Esophagus squamous epithelium (tissue), 5 donors: Measurements from ENCODE around the gene SLC6A13. TPM values are rescaled to one million over a fixed set of nuclear protein-coding genes. Genes with fewer than 3 reads are reported as not detected.

Experiments
- DNase-seq: peaks from one replicate; lab custom pipeline; 2025; lab: John Stamatoyannopoulos, UW
- H3K27ac ChIP-seq, 4 donors: fragments of 200-600 bp; sonication (generic); one replicate each; pipeline ENCODE4 v1.5.1; 2016 to 2019; ENCODE audit warnings: mild to moderate bottlenecking in 1 of 4
- H3K27me3 ChIP-seq, 4 donors: fragments of 200-600 bp; sonication (generic); 1 replicate in 3 of 4; 2 replicates in 1 of 4; pipeline versions ENCODE4 v1.5.1 to v1.6.0; 2017 to 2021; ENCODE audit warnings: antibody characterized with exemption in 1 of 4
- H3K36me3 ChIP-seq, 3 donors: fragments of 200-600 bp; sonication (generic); one replicate each; pipeline ENCODE4 v1.5.1; 2016 to 2019
- H3K4me1 ChIP-seq, 3 donors: fragments of 200-600 bp; sonication (generic); one replicate each; pipeline ENCODE4 v1.5.1; 2017 to 2019
- H3K4me3 ChIP-seq, 4 donors: fragments of 200-600 bp; sonication (generic); 1 replicate in 3 of 4; 2 replicates in 1 of 4; pipeline ENCODE4 v1.5.1; 2016 to 2019; ENCODE audit warnings: mild to moderate bottlenecking in 2 of 4, moderate library complexity in 1 of 4
- H3K9me3 ChIP-seq, 3 donors: fragments of 200-600 bp; sonication (generic); one replicate each; pipeline ENCODE4 v1.5.1; 2016 to 2019
- POLR2A ChIP-seq, 4 donors: fragments of 450-650 bp; IDR thresholded peaks; one replicate each; pipeline ENCODE4 v1.6.1; 2017; ENCODE audit warnings: antibody characterized with exemption in 4 of 4, mild to moderate bottlenecking in 4 of 4, moderate library complexity in 3 of 4
- WGBS, 2 donors: methylation state at CpG; one replicate each; pipeline ENCODE4 v1.1.5; 2018; 5-methylcytosine and 5-hydroxymethylcytosine counted together
- intact Hi-C: fragments of 100-400 bp; cut with DNase I; formaldehyde crosslinking; loops from one replicate; pipeline ENCODE4 v1.15.0; 2022
- total RNA-seq, 4 donors: library from RNA; depleted of rRNA; stranded (reverse); fragments of >200 nt; gene quantifications; one replicate each; pipeline ENCODE4 v1.1.0, GENCODE V29; 2016
- TF ChIP-seq, protein P1 (sequence below), 6 experiments: fragments of 450-650 bp in 4 of 6; fragments of 200-600 bp in 2 of 6; sonication (generic) in 2 of 6; IDR thresholded peaks; one replicate each; pipeline ENCODE4 v1.5.1; 2016 to 2019; ENCODE audit warnings: antibody characterized with exemption in 6 of 6, mild to moderate bottlenecking in 4 of 6, moderate library complexity in 4 of 6
- donor health status: DM: yes; HTN: yes; CAD: no.

The SLC6A13 gene
- total RNA-seq, 4 donors from 2014 or later, result not detected

DNA sequence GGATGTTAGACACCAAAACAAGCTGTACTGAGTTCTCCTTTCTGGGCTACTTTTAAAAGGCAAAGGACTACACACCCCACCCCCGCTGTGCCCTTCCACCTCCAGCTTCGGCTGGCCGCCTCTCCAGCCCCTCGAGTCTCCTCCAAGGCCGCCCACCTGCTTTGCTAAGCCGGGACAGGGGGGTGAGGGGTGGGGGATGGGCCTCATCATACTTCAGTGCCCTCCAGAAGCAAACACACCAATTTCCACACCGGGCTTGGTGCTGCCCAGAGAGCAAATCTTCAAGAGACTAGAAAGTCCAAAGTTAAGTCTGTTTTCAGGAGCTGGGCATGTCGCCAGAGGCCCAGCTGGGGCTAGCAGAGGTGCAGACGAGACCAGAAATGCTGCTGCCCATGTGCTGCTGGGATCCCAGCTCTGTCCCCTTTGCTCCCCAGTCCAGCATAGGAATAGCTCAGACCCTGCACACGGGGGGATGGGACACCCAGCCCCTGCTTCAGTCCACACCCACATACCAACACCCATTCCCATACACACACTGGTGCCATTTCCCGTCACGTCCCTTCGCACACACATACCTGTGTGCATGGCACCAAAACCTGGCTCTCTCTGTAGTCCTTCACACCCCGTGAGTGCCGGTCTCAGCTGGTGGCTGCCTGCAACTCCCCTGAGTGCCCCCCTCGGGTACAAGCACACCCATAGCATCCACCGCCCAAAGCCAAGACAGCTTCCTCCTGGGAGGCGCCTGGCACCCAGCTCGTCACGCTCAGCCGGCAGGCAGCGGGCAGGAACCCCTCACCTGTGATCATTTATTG lies 49.7 kb downstream of the SLC6A13 start:
- H3K9me3 ChIP-seq, result no peaks in the 10 kb centered on the region
- peaks cover 0 to 77% (median 0%) of the 10 kb centered on the region in 4 donors for H3K27me3 ChIP-seq
- H3K4me1 ChIP-seq, result peaks cover 3 to 14% (median 5%) of the 10 kb centered on the region in 3 donors
- TF ChIP-seq POLR2A (IDR thresholded peaks at IDR 0.05), result no peak
- TF ChIP-seq, protein P1, sequence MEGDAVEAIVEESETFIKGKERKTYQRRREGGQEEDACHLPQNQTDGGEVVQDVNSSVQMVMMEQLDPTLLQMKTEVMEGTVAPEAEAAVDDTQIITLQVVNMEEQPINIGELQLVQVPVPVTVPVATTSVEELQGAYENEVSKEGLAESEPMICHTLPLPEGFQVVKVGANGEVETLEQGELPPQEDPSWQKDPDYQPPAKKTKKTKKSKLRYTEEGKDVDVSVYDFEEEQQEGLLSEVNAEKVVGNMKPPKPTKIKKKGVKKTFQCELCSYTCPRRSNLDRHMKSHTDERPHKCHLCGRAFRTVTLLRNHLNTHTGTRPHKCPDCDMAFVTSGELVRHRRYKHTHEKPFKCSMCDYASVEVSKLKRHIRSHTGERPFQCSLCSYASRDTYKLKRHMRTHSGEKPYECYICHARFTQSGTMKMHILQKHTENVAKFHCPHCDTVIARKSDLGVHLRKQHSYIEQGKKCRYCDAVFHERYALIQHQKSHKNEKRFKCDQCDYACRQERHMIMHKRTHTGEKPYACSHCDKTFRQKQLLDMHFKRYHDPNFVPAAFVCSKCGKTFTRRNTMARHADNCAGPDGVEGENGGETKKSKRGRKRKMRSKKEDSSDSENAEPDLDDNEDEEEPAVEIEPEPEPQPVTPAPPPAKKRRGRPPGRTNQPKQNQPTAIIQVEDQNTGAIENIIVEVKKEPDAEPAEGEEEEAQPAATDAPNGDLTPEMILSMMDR (IDR thresholded peaks at IDR 0.05), result no peak
- no peak overlapping the region for H3K27ac ChIP-seq
- WGBS, 2 donors, result 18 to 27% methylated on average over 8 to 11 of the region's 22 CpGs
- H3K4me3 ChIP-seq, result peak overlapping the region in 1 of 4 donors; percentile 26
- no peak for DNase-seq
- intact Hi-C loops, result no loop called here
- H3K36me3 ChIP-seq, result no peaks in the 10 kb centered on the region

DNA sequence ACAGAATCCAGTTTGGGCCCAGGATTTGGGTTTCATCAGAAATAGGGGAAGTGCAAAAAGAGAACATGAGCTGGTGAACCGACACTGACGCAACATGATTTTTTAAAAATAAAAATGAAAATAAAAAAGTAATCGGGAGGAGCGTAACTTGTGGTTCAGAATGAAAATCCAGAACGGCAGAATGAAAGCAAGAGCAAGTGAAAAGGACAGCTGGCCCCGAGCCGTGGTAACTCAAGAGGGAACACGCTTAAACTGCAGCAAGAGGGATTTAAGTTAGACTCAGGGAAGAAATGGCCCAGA lies 50.3 kb downstream of the SLC6A13 start:
- no peaks in the 10 kb centered on the region for H3K9me3 ChIP-seq
- intact Hi-C loops, result no loop called here
- no peak overlapping the region for H3K27ac ChIP-seq
- H3K4me3 ChIP-seq, result peak overlapping the region in 1 of 4 donors; percentile 21
- TF ChIP-seq, protein P1 (IDR thresholded peaks at IDR 0.05), result no peak
- no peak for TF ChIP-seq POLR2A (IDR thresholded peaks at IDR 0.05)
- 46 to 67% methylated on average over 8 of the region's 8 CpGs for WGBS, 2 donors
- H3K4me1 ChIP-seq, result peaks cover 3 to 14% (median 5%) of the 10 kb centered on the region in 3 donors
- no peak for DNase-seq
- no peaks in the 10 kb centered on the region for H3K36me3 ChIP-seq
- peaks cover 0 to 80% (median 0%) of the 10 kb centered on the region in 4 donors for H3K27me3 ChIP-seq

DNA sequence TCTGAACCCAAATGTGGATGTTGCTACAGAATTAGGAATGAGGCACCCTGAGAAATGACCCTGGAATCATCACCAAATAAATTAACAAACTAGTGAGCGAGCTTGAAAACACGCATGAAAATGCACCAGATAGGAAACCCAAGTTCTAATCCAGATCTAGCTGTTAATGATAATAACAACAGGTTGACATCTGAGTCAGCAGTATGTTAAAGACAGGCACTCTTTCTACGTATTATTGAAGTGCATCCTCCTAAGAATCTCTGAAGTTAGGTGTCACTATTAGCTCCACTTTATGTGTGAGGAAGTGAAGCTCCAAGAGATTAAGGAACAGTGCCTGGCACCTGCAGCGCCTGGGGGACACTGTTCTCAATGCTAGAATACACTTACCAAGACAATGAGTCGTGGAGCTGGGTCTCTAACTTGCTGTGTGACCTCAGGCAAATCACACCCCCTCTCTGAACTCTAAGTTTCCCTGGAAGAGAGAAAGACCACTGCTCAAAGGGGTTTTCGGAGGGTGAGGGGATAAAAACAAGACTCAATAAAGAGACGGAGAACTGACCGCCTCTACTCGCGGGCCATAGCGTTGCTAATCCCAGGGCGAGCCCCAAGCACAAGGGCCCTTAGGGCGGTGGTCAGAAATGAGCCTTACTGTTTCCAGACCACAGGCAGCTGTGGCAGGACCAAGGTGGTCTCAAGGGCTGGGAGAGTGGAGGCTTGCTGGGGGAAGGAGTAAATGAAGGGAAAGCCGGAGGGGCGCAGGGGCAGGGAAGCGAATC lies 50.8 kb downstream of the SLC6A13 start:
- 81 to 84% methylated on average over 11 to 15 of the region's 16 CpGs for WGBS, 2 donors
- peaks cover 3 to 14% (median 5%) of the 10 kb centered on the region in 3 donors for H3K4me1 ChIP-seq
- no peaks in the 10 kb centered on the region for H3K36me3 ChIP-seq
- intact Hi-C loops, result no loop called here
- no peak for DNase-seq
- no peaks in the 10 kb centered on the region for H3K9me3 ChIP-seq
- peaks cover 0 to 84% (median 0%) of the 10 kb centered on the region in 4 donors for H3K27me3 ChIP-seq
- TF ChIP-seq, protein P1 (IDR thresholded peaks at IDR 0.05), result no peak
- TF ChIP-seq POLR2A (IDR thresholded peaks at IDR 0.05), result no peak
- H3K4me3 ChIP-seq, result no peak overlapping the region
- H3K27ac ChIP-seq, result no peak overlapping the region

DNA sequence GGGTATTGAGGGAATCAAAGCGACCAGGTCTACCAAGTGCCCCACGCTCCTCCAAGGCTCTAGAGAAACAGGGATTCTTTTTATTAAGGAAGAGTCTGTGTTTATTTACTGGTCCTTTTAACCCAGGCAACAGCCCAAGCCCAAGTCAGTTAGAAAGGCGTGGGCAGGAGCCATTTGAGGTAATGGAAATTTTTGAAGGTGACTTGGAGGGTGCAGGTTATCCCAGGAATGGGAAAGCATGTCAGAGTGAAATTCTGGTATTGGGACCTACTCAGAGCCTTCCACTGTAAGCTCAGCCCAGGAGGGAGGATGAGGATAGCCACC lies 51.5 kb downstream of the SLC6A13 start:
- TF ChIP-seq POLR2A (IDR thresholded peaks at IDR 0.05), result no peak
- TF ChIP-seq, protein P1 (IDR thresholded peaks at IDR 0.05), result no peak
- Histone ChIP-seq H3K4me3 (no peak overlapping the region), H3K4me1 (peaks cover 3 to 14% (median 5%) of the 10 kb centered on the region in 3 donors), H3K36me3 (no peaks in the 10 kb centered on the region), H3K27me3 (peaks cover 0 to 91% (median 0%) of the 10 kb centered on the region in 4 donors), H3K27ac (no peak overlapping the region), H3K9me3 (no peaks in the 10 kb centered on the region)
- no peak for DNase-seq
- intact Hi-C loops, result no loop called here
- 74 to 81% methylated on average over 3 of the region's 3 CpGs for WGBS, 2 donors
